Spinal cord (tissue), 10 donors: ENCODE results near the gene MNX1. TPM values are rescaled to one million over a fixed set of nuclear protein-coding genes. Genes with fewer than 3 reads are reported as not detected.

Experiments
- DNase-seq, 6 donors: peaks; one replicate each; pipeline versions ENCODE4 v3.0.0 to v3.0.0-alpha.2; 2013 to 2015; ENCODE audit warnings: low spot score in 6 of 6, low read depth in 4 of 6
- H3K27ac ChIP-seq: one replicate; pipeline ENCODE4 v1.5.1; 2013; ENCODE audit warnings: low read depth, low read length, control low read depth
- H3K27me3 ChIP-seq: one replicate; pipeline ENCODE4 v1.6.1; 2013; ENCODE audit warnings: low read length; ENCODE audit not compliant: control insufficient read depth, insufficient read depth
- H3K36me3 ChIP-seq: one replicate; pipeline ENCODE4 v1.6.1; 2013; ENCODE audit warnings: low read length; ENCODE audit not compliant: control insufficient read depth, insufficient read depth
- H3K4me1 ChIP-seq: one replicate; pipeline ENCODE4 v1.6.1; 2013; ENCODE audit warnings: low read length; ENCODE audit not compliant: control insufficient read depth, insufficient read depth
- H3K4me3 ChIP-seq: one replicate; pipeline ENCODE4 v1.5.1; 2013; ENCODE audit warnings: low read depth, low read length, control low read depth
- H3K9me3 ChIP-seq: one replicate; pipeline ENCODE4 v1.6.1; 2013; ENCODE audit warnings: low read length; ENCODE audit not compliant: control insufficient read depth, insufficient read depth
- whole genome bisulfite sequencing: methylation state at CpG from one replicate; pipeline ENCODE4 v1.1.5; 2013; ENCODE audit warnings: missing lambda C conversion rate; ENCODE audit not compliant: insufficient coverage; 5-methylcytosine and 5-hydroxymethylcytosine counted together
- polyA plus RNA-seq, 2 donors: library from polyadenylated mRNA; unstranded; fragments of 120-200 nt; gene quantifications; one replicate each; pipeline ENCODE4 v1.2.1, GENCODE V29; 2013; ENCODE audit not compliant: insufficient read length in 2 of 2
- total RNA-seq, 2 donors: library from RNA; depleted of rRNA in 1 of 2; stranded (reverse); fragments of 120-200 nt in 1 of 2; fragments of >200 nt in 1 of 2; gene quantifications; one replicate each; pipeline versions ENCODE4 v1.2.3 to v1.2.4, GENCODE V29; 2013 to 2014
- donor health status: healthy.

The MNX1 gene
- total and polyA plus RNA-seq, 4 donors: 0.72 to 7.0 (median 2.3) TPM

- WGBS: 2% methylated on average over 40 of the region's 48 CpGs
- Histone ChIP-seq H3K27ac (no peak overlapping the region), H3K36me3 (no peaks in the 10 kb centered on the region), H3K4me1 (peaks cover 19% of the 10 kb centered on the region), H3K4me3 (no peak overlapping the region), H3K9me3 (peaks cover 1% of the 10 kb centered on the region), H3K27me3 (peaks cover 98% of the 10 kb centered on the region)
- no peak for DNase-seq
Observed at GRCh38 chr7:157017603-157018327, 7.3 kb upstream of the MNX1 start.

- Histone ChIP-seq H3K9me3 (peaks cover 1% of the 10 kb centered on the region), H3K27me3 (peaks cover 98% of the 10 kb centered on the region), H3K4me1 (peaks cover 19% of the 10 kb centered on the region), H3K4me3 (no peak overlapping the region), H3K36me3 (no peaks in the 10 kb centered on the region), H3K27ac (no peak overlapping the region)
- no peak for DNase-seq
- 0% methylated on average over 3 of the region's 11 CpGs for WGBS
Observed at GRCh38 chr7:157017149-157017548, 6.7 kb upstream of the MNX1 start.

- Histone ChIP-seq H3K4me3 (no peak overlapping the region), H3K9me3 (peaks cover 1% of the 10 kb centered on the region), H3K27me3 (peaks cover 98% of the 10 kb centered on the region), H3K36me3 (no peaks in the 10 kb centered on the region), H3K27ac (no peak overlapping the region), H3K4me1 (peaks cover 21% of the 10 kb centered on the region)
- WGBS: 4% methylated on average over 9 of the region's 16 CpGs
- peak in 2 of 6 donors; percentile 10 to 36 for DNase-seq
Observed at GRCh38 chr7:157016352-157017041, 6.0 kb upstream of the MNX1 start.

GRCh38 chr7:157016024-157016351, 5.5 kb upstream of the MNX1 start:
- no peak overlapping the region for H3K27ac ChIP-seq
- no peak overlapping the region for H3K4me3 ChIP-seq
- H3K9me3 ChIP-seq: peaks cover 1% of the 10 kb centered on the region
- DNase-seq: no peak
- H3K27me3 ChIP-seq: peaks cover 100% of the 10 kb centered on the region
- peaks cover 24% of the 10 kb centered on the region for H3K4me1 ChIP-seq
- 0% methylated on average over 2 of the region's 11 CpGs for WGBS
- no peaks in the 10 kb centered on the region for H3K36me3 ChIP-seq

GRCh38 chr7:157014635-157015555, 4.4 kb upstream of the MNX1 start:
- H3K4me1 ChIP-seq: peaks cover 18% of the 10 kb centered on the region
- peaks cover 1% of the 10 kb centered on the region for H3K9me3 ChIP-seq
- no peaks in the 10 kb centered on the region for H3K36me3 ChIP-seq
- WGBS: 30% methylated on average over 12 of the region's 12 CpGs
- H3K4me3 ChIP-seq: no peak overlapping the region
- peaks cover 97% of the 10 kb centered on the region for H3K27me3 ChIP-seq
- no peak overlapping the region for H3K27ac ChIP-seq
- DNase-seq: no peak

GRCh38 chr7:157013602-157014549, 3.4 kb upstream of the MNX1 start:
- Histone ChIP-seq H3K27me3 (peaks cover 94% of the 10 kb centered on the region), H3K4me3 (no peak overlapping the region), H3K36me3 (no peaks in the 10 kb centered on the region), H3K4me1 (peaks cover 20% of the 10 kb centered on the region), H3K9me3 (no peaks in the 10 kb centered on the region), H3K27ac (no peak overlapping the region)
- no peak for DNase-seq
- 22% methylated on average over 8 of the region's 13 CpGs for WGBS

GRCh38 chr7:157013101-157013500, 2.6 kb upstream of the MNX1 start:
- Histone ChIP-seq H3K27me3 (peaks cover 94% of the 10 kb centered on the region), H3K27ac (no peak overlapping the region), H3K4me3 (no peak overlapping the region), H3K9me3 (no peaks in the 10 kb centered on the region), H3K4me1 (peaks cover 24% of the 10 kb centered on the region), H3K36me3 (no peaks in the 10 kb centered on the region)
- DNase-seq: no peak

- Histone ChIP-seq H3K4me3 (no peak overlapping the region), H3K4me1 (peaks cover 26% of the 10 kb centered on the region), H3K9me3 (no peaks in the 10 kb centered on the region), H3K36me3 (no peaks in the 10 kb centered on the region), H3K27ac (no peak overlapping the region), H3K27me3 (peaks cover 94% of the 10 kb centered on the region)
- 3% methylated on average over 4 of the region's 10 CpGs for WGBS
- peak in 1 of 6 donors; percentile 11 for DNase-seq
Observed at GRCh38 chr7:157012113-157012547, 1.7 kb upstream of the MNX1 start.
